ENCODE measurements around the gene ABI1.
A peak's percentile ranks its signal among the peaks of the same experiment; 100 is the strongest.
"Not testable (repeated sequence)": the region's sequence is repeated elsewhere in the genome, so short reads cannot be mapped to it uniquely, and the experiment has no call there.

The ABI1 gene

GRCh38 chr10:26804418-26805393 lies 56.1 kb downstream of the ABI1 start:
- DNase-seq (ENCODE audit: low spot score): no peak

DNA sequence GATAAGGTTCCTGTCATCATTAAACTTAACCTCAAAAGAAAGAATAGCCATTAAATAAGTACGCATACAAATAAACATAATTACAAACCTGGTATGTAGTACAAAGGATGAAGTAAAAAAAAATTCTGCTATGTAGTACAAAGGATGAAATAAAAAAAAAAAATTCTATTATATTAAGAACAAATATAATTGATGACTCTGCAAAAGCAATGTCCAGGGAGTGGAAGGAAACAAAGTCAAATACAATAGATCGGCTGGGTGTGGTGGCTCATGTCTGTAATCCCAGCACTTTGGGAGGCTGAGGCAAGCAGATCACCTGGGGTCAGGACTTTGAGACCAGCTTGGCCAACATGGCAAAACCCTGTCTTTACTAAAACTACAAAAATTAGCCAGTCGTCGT lies 56.9 kb downstream of the ABI1 start:
- DNase-seq (ENCODE audit: low spot score): no peak

DNA sequence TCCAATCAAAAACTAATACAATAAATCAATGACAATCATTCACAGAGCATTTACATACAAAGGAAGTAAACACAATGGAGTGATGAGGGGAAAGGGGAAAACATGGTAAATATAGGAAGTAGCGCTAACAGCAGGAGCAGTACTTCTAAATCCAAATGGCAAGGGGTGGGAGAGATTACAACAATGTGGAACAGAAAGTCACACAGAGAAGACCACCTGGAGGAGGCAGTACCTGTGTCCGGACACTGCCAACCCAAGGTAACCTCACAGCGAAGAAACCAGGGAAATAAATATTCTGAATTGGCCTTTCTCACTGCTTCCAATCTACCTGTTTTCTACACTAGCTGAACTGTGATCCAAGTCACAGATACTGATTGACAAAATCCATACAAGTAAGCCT lies 58.2 kb downstream of the ABI1 start:
- DNase-seq (ENCODE audit: low spot score): no peak

GRCh38 chr10:26801831-26802230 lies 58.9 kb downstream of the ABI1 start:
- DNase-seq (ENCODE audit: low spot score): no peak

DNA sequence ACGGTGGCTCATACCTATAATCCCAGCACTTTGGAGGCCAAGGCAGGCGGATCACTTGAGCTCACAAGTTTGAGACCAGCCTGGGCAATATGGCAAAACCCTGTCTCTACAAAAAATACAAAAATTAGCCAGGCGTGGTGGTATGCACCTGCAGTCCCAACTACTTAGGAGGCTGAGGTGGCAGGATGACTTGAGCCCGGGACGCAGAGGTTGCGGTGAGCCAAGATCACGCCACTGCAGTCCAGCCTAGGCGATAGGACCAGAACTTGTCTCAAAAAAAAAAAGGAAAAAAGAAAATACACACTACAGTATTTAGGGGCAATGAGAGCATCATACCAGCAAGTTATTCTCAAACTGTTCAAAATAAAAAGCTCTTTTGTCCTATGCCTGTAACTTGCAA lies 59.5 kb downstream of the ABI1 start:
- DNase-seq (ENCODE audit: low spot score): no peak

DNA sequence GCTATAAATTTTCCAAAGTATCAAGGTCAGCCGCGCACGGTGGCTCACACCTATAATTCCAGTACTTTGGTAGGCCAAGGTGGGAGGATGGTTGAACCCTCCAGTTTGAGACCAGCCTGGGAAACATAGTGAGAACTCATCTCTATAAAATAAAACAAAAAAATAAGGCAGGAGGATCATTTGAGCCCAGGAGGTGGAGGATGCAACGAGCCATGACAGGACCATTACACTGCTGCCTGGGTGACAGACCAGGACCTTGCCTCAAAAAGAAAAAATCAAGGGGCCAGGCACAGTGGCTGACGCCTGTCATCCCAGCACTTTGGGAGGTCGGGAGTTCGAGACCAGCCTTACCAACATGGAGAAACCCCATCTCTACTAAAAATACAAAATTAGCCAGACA lies 60.3 kb downstream of the ABI1 start:
- DNase-seq (ENCODE audit: low spot score): no peak

- no peak for DNase-seq (ENCODE audit: low spot score)
Observed at GRCh38 chr10:26799342-26799741, 61.4 kb downstream of the ABI1 start.

DNA sequence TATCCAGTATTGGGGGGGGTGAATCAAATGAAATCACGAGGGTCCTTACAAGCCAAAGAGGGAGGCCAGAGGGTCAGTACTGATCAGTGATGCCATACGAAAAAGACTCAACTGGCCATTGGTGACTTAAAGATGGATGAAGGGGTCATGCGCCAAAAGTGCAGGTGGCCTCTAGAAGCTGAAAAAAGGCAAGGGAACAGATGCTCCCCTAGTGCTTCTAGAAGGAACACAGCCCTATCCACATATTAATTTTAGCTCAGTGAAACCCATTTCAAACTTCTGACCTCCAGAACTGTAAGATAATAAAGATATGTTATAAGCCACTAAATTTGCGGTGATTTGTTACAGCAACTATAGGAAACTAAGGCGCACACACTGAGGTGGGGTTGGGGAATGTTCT lies 62.5 kb downstream of the ABI1 start:
- DNase-seq (ENCODE audit: low spot score): no peak

GRCh38 chr10:26797340-26797739 lies 63.4 kb downstream of the ABI1 start:
- no peak for DNase-seq (ENCODE audit: low spot score)

- DNase-seq (ENCODE audit: low spot score): no peak
Observed at GRCh38 chr10:26792758-26793495, 67.8 kb downstream of the ABI1 start.

GRCh38 chr10:26790221-26790995 lies 70.3 kb downstream of the ABI1 start:
- DNase-seq (ENCODE audit: low spot score): no peak

- not testable (repeated sequence) for DNase-seq (ENCODE audit: low spot score)
Observed at GRCh38 chr10:26789779-26790178, 71.0 kb downstream of the ABI1 start.

GRCh38 chr10:26787362-26787761 lies 73.4 kb downstream of the ABI1 start:
- DNase-seq (ENCODE audit: low spot score): no peak

GRCh38 chr10:26781797-26782196 lies 79.0 kb downstream of the ABI1 start:
- DNase-seq (ENCODE audit: low spot score): no peak

DNA sequence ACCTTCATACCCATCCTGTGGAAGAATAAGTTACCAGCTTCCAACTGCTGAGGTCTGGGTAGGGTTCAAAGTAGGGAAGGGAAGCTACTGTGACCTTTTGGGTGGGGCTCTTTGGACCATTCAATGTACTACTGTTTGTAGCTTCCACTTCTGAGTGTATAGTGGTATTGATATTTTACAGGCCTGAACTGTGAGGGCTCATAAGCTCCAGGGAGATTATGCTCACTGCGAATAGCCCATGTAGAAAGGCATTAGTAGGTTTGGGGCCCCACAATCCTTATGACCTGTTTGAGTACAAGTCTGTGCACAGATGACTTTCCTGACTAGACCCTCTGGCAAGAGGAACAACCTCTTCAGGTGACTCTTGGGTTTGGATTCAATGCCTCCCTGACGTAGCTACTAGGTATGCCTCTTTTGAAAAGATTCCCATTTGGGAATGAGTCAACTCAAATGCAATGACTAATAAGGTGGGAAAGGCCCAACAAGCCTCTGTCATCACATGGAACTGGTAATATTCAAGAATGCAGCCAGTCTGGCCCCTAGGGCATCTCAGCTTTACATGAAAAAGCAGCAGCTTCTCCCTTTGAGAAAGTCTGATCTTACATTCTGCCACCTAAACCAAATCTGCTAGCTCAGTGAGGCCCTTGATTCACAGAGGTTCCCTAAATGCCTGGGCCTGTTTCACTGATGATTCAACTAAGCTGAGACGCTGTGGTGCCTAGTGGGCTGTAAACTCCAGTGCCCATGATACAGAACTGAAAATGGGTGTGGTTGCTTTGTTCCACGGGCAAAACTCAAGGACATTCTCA lies 79.8 kb downstream of the ABI1 start:
- peak; percentile 40 for DNase-seq (ENCODE audit: low spot score)

GRCh38 chr10:26780106-26780792 lies 80.5 kb downstream of the ABI1 start:
- no peak for DNase-seq (ENCODE audit: low spot score)

DNA sequence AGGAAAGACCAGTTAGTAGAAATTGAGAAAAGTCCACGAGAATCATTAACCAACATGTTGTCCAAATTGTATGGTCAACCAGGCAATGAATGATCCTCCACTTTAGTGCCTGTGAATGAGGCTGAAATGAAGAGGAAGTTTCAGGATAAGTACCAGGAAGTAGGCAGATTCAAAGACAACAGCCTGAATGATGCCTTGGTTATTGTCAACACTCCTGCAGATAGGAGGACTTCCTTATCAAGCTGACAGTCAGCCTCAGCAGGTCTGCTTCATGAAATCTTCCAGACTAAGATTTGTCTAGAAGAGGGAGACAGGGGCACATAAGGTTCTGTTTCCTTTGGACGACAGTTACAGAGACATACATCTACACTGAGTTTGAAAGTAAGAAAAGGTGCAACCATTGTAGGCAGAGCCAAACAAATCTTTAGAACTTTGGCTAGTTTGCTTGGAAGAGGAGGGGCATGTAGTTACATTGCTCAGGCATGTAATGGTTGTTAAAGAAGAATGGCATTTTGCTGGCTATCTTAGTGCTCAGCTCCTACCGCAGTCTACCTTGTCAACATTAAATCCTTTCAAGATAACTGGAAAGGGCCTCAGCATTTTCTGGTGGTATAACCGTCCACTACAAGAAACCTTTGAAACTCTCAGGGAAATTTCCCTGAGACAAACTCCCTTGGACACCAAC lies 81.4 kb downstream of the ABI1 start:
- DNase-seq (ENCODE audit: low spot score): no peak

- DNase-seq (ENCODE audit: low spot score): no peak
Observed at GRCh38 chr10:26777686-26778085, 83.1 kb downstream of the ABI1 start.

- no peak for DNase-seq (ENCODE audit: low spot score)
Observed at GRCh38 chr10:26776258-26776657, 84.5 kb downstream of the ABI1 start.

DNA sequence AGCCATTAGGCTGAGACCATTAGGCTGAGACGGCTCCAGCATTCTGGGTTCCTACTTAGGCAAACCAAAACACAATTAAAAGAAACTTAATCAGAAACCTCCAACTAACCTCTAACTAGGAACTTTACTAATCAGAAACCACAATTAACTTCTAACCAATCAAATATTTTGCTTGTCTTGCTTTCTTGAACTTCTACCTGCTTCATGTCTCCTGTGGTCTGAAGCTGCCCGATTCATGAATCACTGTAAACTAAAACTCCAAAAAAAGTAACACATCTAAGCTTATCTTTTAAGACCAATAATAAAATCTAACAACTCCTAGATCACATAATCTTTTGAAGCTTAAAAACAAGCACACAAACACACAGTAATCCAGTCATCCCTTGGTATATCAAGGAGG lies 87.1 kb downstream of the ABI1 start:
- no peak for DNase-seq (ENCODE audit: low spot score)
